Activated T-helper 1 cell treated with anti-CD3 and anti-CD28 coated beads, Interleukin-12 subunit alpha, Interleukin-12 subunit beta, Interleukin-2, Interleukin-4 antibody, amounts not matched to agents 30 ng/mL and 10 ng/mL and 1 ng/mL, durations not matched to agents 14 hours and 24 hours and 36 hours (primary cell): ENCODE results near the gene PKD1. TPM values are rescaled to one million over a fixed set of nuclear protein-coding genes. Genes with fewer than 3 reads are reported as not detected.
"Not testable (repeated sequence)": the region's sequence is repeated elsewhere in the genome, so short reads cannot be mapped to it uniquely, and the experiment has no call there.

Experiments
- DNase-seq: peaks from one replicate; pipeline ENCODE4 v3.0.0; 2021; ENCODE audit warnings: low spot score
- H3K27ac Mint-ChIP-seq: one replicate; pipeline ENCODE4 v1.8.0; 2021; ENCODE audit warnings: mild to moderate bottlenecking, mixed read lengths
- H3K27me3 Mint-ChIP-seq: one replicate; pipeline ENCODE4 v1.8.0; 2022; ENCODE audit warnings: mild to moderate bottlenecking, moderate library complexity, mixed read lengths; ENCODE audit not compliant: insufficient read depth
- H3K36me3 Mint-ChIP-seq: one replicate; pipeline ENCODE4 v1.8.0; 2021; ENCODE audit warnings: low read depth, mixed read lengths
- H3K4me1 Mint-ChIP-seq: one replicate; pipeline ENCODE4 v1.8.0; 2021; ENCODE audit warnings: low read depth, mixed read lengths
- H3K4me3 Mint-ChIP-seq: one replicate; pipeline ENCODE4 v1.8.0; 2021; ENCODE audit warnings: mild to moderate bottlenecking, moderate library complexity, mixed read lengths
- H3K9me3 Mint-ChIP-seq: one replicate; pipeline ENCODE4 v1.8.0; 2021; ENCODE audit warnings: mixed read lengths
- intact Hi-C: fragments of 100-400 bp; cut with micrococcal nuclease; formaldehyde crosslinking; loops from one replicate; pipeline ENCODE4 v1.15.1; 2024
- total RNA-seq: library from RNA; stranded (reverse); gene quantifications from 2 replicates; pipeline ENCODE4 v1.2.3, GENCODE V29; 2022

The PKD1 gene
- total RNA-seq, 1 donor from 2014 or later: 92.5 TPM

- intact Hi-C loops, H3K9me3 Mint-ChIP-seq, H3K27ac Mint-ChIP-seq, H3K27me3 Mint-ChIP-seq, H3K36me3 Mint-ChIP-seq, DNase-seq, H3K4me3 Mint-ChIP-seq, H3K4me1 Mint-ChIP-seq: not testable (repeated sequence)
These were observed 25.2 kb downstream of the PKD1 start for GRCh38 chr16:2110332-2111008.

- H3K9me3 Mint-ChIP-seq, H3K27ac Mint-ChIP-seq, DNase-seq, H3K4me3 Mint-ChIP-seq, H3K36me3 Mint-ChIP-seq, intact Hi-C loops, H3K4me1 Mint-ChIP-seq, H3K27me3 Mint-ChIP-seq: not testable (repeated sequence)
These were observed 25.8 kb downstream of the PKD1 start for GRCh38 chr16:2109872-2110271.

DNA sequence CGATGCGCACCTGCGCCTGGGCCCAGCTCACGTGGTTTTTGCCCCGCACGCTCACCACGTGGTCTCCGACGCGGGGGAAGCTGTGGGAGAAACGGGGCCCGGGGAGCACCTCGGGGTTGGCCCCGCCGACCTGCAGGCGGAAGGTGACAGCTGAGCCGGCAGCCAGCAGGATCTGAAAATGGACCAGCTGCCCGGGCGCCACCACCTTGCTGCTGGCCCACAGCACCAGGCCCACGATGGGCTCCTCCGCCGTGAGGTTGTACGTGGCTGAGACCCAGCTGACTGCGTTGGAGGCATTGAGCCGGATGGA, 26.5 kb downstream of the PKD1 start:
- H3K27ac Mint-ChIP-seq, H3K36me3 Mint-ChIP-seq, DNase-seq, H3K27me3 Mint-ChIP-seq, H3K9me3 Mint-ChIP-seq, H3K4me3 Mint-ChIP-seq, H3K4me1 Mint-ChIP-seq, intact Hi-C loops: not testable (repeated sequence)

- intact Hi-C loops, H3K27me3 Mint-ChIP-seq, H3K4me3 Mint-ChIP-seq, DNase-seq, H3K4me1 Mint-ChIP-seq, H3K9me3 Mint-ChIP-seq, H3K36me3 Mint-ChIP-seq, H3K27ac Mint-ChIP-seq: not testable (repeated sequence)
These were observed 27.0 kb downstream of the PKD1 start for GRCh38 chr16:2108446-2109270.

DNA sequence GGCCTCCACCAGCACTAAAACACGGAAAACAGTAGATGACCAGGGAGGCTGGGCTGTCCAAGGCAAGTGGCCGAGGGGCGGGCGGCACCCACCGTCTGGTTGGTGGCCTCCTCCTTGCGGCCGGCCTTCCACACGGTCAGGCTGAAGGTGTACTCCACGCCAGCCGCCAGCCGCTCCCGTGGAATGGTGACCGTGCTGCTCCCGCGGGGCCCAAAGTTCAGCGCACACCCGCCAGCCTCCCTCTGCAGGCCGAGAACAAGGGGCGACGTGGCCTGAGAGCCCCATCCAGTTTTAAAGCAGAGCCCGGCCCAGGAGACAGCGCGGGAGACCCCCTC, 27.9 kb downstream of the PKD1 start:
- H3K27ac Mint-ChIP-seq, H3K4me1 Mint-ChIP-seq, H3K36me3 Mint-ChIP-seq, intact Hi-C loops, DNase-seq, H3K27me3 Mint-ChIP-seq, H3K9me3 Mint-ChIP-seq, H3K4me3 Mint-ChIP-seq: not testable (repeated sequence)

DNA sequence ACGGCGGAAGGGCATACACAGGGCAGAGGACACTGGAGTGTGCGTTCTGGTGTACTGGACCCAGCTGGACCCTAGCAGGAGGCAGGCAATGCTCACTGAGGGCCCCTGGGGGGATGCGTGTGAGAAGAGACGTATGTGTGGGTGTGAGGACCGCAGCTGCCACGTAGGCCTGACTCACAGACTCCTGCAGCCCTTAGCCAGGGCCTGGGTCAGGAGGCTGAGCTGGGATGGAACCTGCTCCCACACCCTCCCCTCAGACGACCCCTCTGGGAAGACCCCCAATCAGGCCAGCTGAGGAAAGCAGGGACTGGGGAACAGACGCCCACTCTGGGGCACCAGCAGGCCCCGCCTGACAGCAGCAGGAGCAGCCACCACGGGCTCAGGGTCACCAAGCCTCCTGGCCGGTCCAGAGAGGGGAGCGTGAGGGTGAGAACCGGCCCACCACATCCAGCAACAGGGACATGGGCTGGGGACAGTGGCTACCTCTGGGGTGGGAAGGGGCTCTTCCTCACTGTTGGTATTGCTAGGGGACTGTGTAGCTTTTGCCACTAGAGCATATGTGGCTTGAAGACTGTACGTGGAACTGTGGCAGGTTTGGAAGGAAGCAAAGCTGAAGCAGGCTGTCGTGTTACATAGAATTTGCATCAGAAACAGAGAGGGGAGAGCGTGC, 28.4 kb downstream of the PKD1 start:
- H3K9me3 Mint-ChIP-seq, H3K4me3 Mint-ChIP-seq, H3K27ac Mint-ChIP-seq, H3K27me3 Mint-ChIP-seq, H3K36me3 Mint-ChIP-seq, H3K4me1 Mint-ChIP-seq, DNase-seq, intact Hi-C loops: not testable (repeated sequence)

DNA sequence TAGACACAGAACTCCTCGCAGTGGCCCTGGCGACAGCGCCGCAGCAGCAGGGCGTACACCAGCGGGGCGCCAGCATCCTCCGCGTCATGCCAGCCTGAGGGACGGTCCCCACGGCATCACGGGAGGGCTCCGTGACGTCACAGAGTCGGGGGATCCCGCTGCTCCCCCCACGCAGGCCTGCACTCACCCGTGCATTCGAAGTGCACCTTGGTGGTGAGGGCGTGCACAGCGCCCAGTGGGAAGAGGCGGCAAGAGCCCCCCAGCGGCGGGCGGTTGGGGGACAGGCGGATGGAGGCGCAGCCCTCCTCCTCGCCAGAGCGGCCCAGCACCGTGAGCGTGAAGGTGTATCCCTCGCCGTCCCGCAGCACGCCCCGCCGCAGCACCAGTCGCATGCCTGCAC, 29.5 kb downstream of the PKD1 start:
- H3K27me3 Mint-ChIP-seq, H3K4me3 Mint-ChIP-seq, H3K27ac Mint-ChIP-seq, H3K36me3 Mint-ChIP-seq, H3K9me3 Mint-ChIP-seq, H3K4me1 Mint-ChIP-seq, intact Hi-C loops, DNase-seq: not testable (repeated sequence)

- H3K4me3 Mint-ChIP-seq, DNase-seq, H3K36me3 Mint-ChIP-seq, intact Hi-C loops, H3K27ac Mint-ChIP-seq, H3K9me3 Mint-ChIP-seq, H3K27me3 Mint-ChIP-seq, H3K4me1 Mint-ChIP-seq: not testable (repeated sequence)
These were observed 29.9 kb downstream of the PKD1 start for GRCh38 chr16:2105769-2106168.

- intact Hi-C loops, H3K27ac Mint-ChIP-seq, H3K27me3 Mint-ChIP-seq, H3K36me3 Mint-ChIP-seq, H3K4me3 Mint-ChIP-seq, DNase-seq, H3K9me3 Mint-ChIP-seq, H3K4me1 Mint-ChIP-seq: not testable (repeated sequence)
These were observed 30.4 kb downstream of the PKD1 start for GRCh38 chr16:2105291-2105690.

DNA sequence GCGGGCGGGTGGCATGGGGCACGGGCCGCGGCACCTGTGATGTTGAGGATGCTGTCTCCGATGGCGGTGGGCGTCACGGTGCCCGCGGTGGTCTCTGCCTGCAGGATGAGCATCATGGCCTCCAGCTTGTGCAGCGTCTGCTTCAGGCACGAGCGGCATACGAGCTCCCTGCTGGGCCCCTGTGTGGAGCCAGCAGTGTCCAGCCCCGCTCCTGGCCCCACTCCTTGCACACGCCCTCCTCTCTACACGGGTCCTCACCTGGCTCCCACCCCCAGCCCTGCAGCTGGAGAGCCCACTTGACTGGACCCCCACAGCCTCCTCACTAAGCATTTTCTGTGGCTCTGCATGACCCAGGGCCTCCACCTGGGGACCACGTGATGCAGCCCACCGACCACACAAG, 31.2 kb downstream of the PKD1 start:
- H3K27me3 Mint-ChIP-seq, intact Hi-C loops, DNase-seq, H3K4me3 Mint-ChIP-seq, H3K36me3 Mint-ChIP-seq, H3K9me3 Mint-ChIP-seq, H3K27ac Mint-ChIP-seq, H3K4me1 Mint-ChIP-seq: not testable (repeated sequence)

GRCh38 chr16:2102471-2102870, 33.2 kb downstream of the PKD1 start:
- H3K27ac Mint-ChIP-seq: no peak overlapping the region
- H3K4me1 Mint-ChIP-seq: no peaks in the 10 kb centered on the region
- peaks cover 1% of the 10 kb centered on the region for H3K36me3 Mint-ChIP-seq
- H3K4me3 Mint-ChIP-seq: no peak overlapping the region
- no peak for DNase-seq
- no peaks in the 10 kb centered on the region for H3K27me3 Mint-ChIP-seq
- intact Hi-C loops: no loop called here
- no peaks in the 10 kb centered on the region for H3K9me3 Mint-ChIP-seq

- intact Hi-C loops, H3K27me3 Mint-ChIP-seq, H3K27ac Mint-ChIP-seq, H3K4me1 Mint-ChIP-seq, DNase-seq, H3K36me3 Mint-ChIP-seq, H3K4me3 Mint-ChIP-seq, H3K9me3 Mint-ChIP-seq: not testable (repeated sequence)
These were observed 34.1 kb downstream of the PKD1 start for GRCh38 chr16:2101581-2101980.

- H3K4me3 Mint-ChIP-seq, H3K9me3 Mint-ChIP-seq, H3K4me1 Mint-ChIP-seq, H3K27ac Mint-ChIP-seq, H3K27me3 Mint-ChIP-seq, DNase-seq, intact Hi-C loops, H3K36me3 Mint-ChIP-seq: not testable (repeated sequence)
These were observed 38.0 kb downstream of the PKD1 start for GRCh38 chr16:2097689-2098088.
